Liver (tissue), 3 donors: Measurements from ENCODE around the gene GAGE2A.
"Not testable (repeated sequence)": the region's sequence is repeated elsewhere in the genome, so short reads cannot be mapped to it uniquely, and the experiment has no call there.

Experiments
- EGR1 ChIP-seq, 2 donors: IDR thresholded peaks; 2 replicates each; pipeline ENCODE4 v1.6.1; 2016 to 2018; ENCODE audit warnings: antibody characterized with exemption in 2 of 2, low read depth in 2 of 2
- GABPA ChIP-seq, 2 donors: IDR thresholded peaks in 1 of 2; conservative IDR thresholded peaks in 1 of 2; 2 replicates each; pipeline ENCODE4 v1.6.1; 2016; ENCODE audit warnings: antibody characterized with exemption in 2 of 2, mild to moderate bottlenecking in 1 of 2, moderate library complexity in 1 of 2
- JUND ChIP-seq, 2 donors: IDR thresholded peaks; 2 replicates each; pipeline ENCODE4 v1.6.1; 2016; ENCODE audit warnings: antibody characterized with exemption in 2 of 2
- NR2F2 ChIP-seq: IDR thresholded peaks from 2 replicates; pipeline ENCODE4 v1.6.1; 2016; ENCODE audit warnings: antibody characterized with exemption
- RAD21 ChIP-seq, 2 donors: IDR thresholded peaks; 2 replicates each; pipeline ENCODE4 v1.6.1; 2016; ENCODE audit warnings: antibody characterized with exemption in 2 of 2, mild to moderate bottlenecking in 2 of 2
- SP1 ChIP-seq: IDR thresholded peaks from 2 replicates; pipeline ENCODE4 v1.6.1; 2018; ENCODE audit warnings: antibody characterized with exemption, mild to moderate bottlenecking
- TAF1 ChIP-seq: conservative IDR thresholded peaks from 2 replicates; pipeline ENCODE4 v1.6.1; 2016; ENCODE audit warnings: antibody characterized with exemption, mild to moderate bottlenecking
- TF ChIP-seq, protein P1 (sequence below): fragments of 150-350 bp; IDR thresholded peaks from 2 replicates; pipeline ENCODE4 v1.5.1; 2017; ENCODE audit warnings: improper control_type of control experiment, low read depth, low read length; ENCODE audit not compliant: missing input control
- TF ChIP-seq, protein P2 (sequence below): IDR thresholded peaks from 2 replicates; pipeline ENCODE4 v1.6.1; 2016; ENCODE audit warnings: antibody characterized with exemption
- TF ChIP-seq, protein P3 (sequence below): IDR thresholded peaks from 2 replicates; pipeline ENCODE4 v1.6.1; 2016; ENCODE audit warnings: antibody characterized with exemption
- donor health status: healthy.
- donor health status: healthy.

DNA sequence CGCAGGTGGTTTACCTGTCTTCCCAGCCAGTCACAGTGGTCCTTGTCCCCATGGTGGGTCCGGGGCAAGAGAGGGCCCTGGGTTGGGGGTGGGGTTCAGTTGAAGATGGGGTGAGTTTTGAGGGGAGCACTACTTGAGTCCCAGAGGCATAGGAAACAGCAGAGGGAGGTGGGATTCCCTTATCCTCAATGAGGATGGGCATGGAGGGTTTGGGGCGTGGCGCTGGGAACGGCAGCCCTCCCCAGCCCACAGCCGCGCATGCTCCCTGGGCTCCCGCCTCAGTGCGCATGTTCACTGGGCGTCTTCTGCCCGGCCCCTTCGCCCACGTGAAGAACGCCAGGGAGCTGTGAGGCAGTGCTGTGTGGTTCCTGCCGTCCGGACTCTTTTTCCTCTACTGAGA lies 38.3 kb upstream of the GAGE2A start, which contains the start of gene GAGE12E:
- TF ChIP-seq, protein P1, sequence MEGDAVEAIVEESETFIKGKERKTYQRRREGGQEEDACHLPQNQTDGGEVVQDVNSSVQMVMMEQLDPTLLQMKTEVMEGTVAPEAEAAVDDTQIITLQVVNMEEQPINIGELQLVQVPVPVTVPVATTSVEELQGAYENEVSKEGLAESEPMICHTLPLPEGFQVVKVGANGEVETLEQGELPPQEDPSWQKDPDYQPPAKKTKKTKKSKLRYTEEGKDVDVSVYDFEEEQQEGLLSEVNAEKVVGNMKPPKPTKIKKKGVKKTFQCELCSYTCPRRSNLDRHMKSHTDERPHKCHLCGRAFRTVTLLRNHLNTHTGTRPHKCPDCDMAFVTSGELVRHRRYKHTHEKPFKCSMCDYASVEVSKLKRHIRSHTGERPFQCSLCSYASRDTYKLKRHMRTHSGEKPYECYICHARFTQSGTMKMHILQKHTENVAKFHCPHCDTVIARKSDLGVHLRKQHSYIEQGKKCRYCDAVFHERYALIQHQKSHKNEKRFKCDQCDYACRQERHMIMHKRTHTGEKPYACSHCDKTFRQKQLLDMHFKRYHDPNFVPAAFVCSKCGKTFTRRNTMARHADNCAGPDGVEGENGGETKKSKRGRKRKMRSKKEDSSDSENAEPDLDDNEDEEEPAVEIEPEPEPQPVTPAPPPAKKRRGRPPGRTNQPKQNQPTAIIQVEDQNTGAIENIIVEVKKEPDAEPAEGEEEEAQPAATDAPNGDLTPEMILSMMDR, result not testable (repeated sequence)
- TF ChIP-seq, protein P2, sequence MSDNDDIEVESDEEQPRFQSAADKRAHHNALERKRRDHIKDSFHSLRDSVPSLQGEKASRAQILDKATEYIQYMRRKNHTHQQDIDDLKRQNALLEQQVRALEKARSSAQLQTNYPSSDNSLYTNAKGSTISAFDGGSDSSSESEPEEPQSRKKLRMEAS, result not testable (repeated sequence)
- TF ChIP-seq RAD21 (IDR thresholded peaks at IDR 0.05); SP1; GABPA (IDR thresholded peaks at IDR 0.05 in 1 of 2, conservative IDR thresholded peaks at IDR 0.05 in 1 of 2); JUND (IDR thresholded peaks at IDR 0.05); TAF1; NR2F2; EGR1 (IDR thresholded peaks at IDR 0.05; ENCODE audit: low read depth in 2 of 2): not testable (repeated sequence)
- TF ChIP-seq, protein P3, sequence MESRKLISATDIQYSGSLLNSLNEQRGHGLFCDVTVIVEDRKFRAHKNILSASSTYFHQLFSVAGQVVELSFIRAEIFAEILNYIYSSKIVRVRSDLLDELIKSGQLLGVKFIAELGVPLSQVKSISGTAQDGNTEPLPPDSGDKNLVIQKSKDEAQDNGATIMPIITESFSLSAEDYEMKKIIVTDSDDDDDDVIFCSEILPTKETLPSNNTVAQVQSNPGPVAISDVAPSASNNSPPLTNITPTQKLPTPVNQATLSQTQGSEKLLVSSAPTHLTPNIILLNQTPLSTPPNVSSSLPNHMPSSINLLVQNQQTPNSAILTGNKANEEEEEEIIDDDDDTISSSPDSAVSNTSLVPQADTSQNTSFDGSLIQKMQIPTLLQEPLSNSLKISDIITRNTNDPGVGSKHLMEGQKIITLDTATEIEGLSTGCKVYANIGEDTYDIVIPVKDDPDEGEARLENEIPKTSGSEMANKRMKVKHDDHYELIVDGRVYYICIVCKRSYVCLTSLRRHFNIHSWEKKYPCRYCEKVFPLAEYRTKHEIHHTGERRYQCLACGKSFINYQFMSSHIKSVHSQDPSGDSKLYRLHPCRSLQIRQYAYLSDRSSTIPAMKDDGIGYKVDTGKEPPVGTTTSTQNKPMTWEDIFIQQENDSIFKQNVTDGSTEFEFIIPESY, result not testable (repeated sequence)
